HepG2 (cell line): ENCODE results near the gene TESK1. TPM values are rescaled to one million over a fixed set of nuclear protein-coding genes. Genes with fewer than 3 reads are reported as not detected.
"Not testable (repeated sequence)": the region's sequence is repeated elsewhere in the genome, so short reads cannot be mapped to it uniquely, and the experiment has no call there.

ENCODE experiments used
- ATAC-seq: fragments of 200-7000 bp; cut with Tn5 transposase; 3 replicates; pipeline ENCODE4 v1.9.1; 2020; ENCODE audit warnings: mild to moderate bottlenecking, moderate library complexity
- BruUV-seq: library from RNA; stranded (reverse); fragments of 400-500 nt; replicated peaks from 2 replicates; lab custom pipeline; 2021; lab: Mats Ljungman, UMichigan
- CTCF ChIA-PET: fragments of 300-600 bp; formaldehyde crosslinking; extraction: SDS; loops from one replicate; lab custom pipeline; 2021; ENCODE audit warnings: low total read pairs, inconsistent platforms, low intra/inter-chr PET ratio; lab: Yijun Ruan, JAX
- POLR2A ChIA-PET: fragments of 350-600 bp; sonication (Branson Sonifier 250); formaldehyde crosslinking; loops from one replicate; lab custom pipeline; 2020; ENCODE audit warnings: antibody characterized with exemption, inconsistent platforms; lab: Yijun Ruan, JAX
- DNase-seq: peaks from one replicate; pipeline ENCODE4 v3.0.0-alpha.2; 2015; ENCODE audit warnings: low spot score
- FAIRE-seq: peaks from 3 replicates; lab custom pipeline; 2011; peaks lifted over from hg19 to GRCh38; lab: Jason Lieb, UNC
- H2AFZ ChIP-seq: one replicate; pipeline ENCODE4 v1.6.1; 2011; ENCODE audit warnings: low read length, inconsistent platforms
- H3K27ac ChIP-seq: fragments of 300-600 bp; 3 replicates; pipeline ENCODE4 v1.8.0; 2011; ENCODE audit warnings: mixed run types, mild to moderate bottlenecking, mixed read lengths, low read length, inconsistent platforms; ENCODE audit not compliant: insufficient read depth; ENCODE audit errors: extremely low read length
- H3K27me3 ChIP-seq, 2 experiments: fragments of 200-600 bp in 1 of 2; 2 replicates in 1 of 2; 3 replicates in 1 of 2; pipeline versions ENCODE4 v1.6.0 to v1.8.0; 2011; ENCODE audit warnings: low read length in 2 of 2, mild to moderate bottlenecking in 2 of 2, moderate library complexity in 2 of 2, inconsistent platforms in 1 of 2; ENCODE audit not compliant: insufficient read depth in 2 of 2, control insufficient read depth in 1 of 2
- H3K36me3 ChIP-seq, 2 experiments: fragments of 200-600 bp in 1 of 2; replicated peaks in 1 of 2; 2 replicates in 1 of 2; 3 replicates in 1 of 2; pipeline versions ENCODE4 v1.5.1 to v1.8.0; 2011; ENCODE audit warnings: low read length in 2 of 2, inconsistent platforms in 1 of 2; ENCODE audit not compliant: insufficient read depth in 2 of 2, control insufficient read depth in 1 of 2
- H3K4me1 ChIP-seq: 2 replicates; pipeline ENCODE4 v1.5.1; 2012; ENCODE audit warnings: low read length, inconsistent platforms; ENCODE audit not compliant: insufficient read depth
- H3K4me2 ChIP-seq: 2 replicates; pipeline ENCODE4 v1.6.0; 2011; ENCODE audit warnings: low read depth, low read length, inconsistent platforms
- H3K4me3 ChIP-seq, 3 experiments: fragments of 200-600 bp in 1 of 3; sonication (generic), shearing (Covaris generic) in 1 of 3; replicated peaks in 1 of 3; 2 replicates each; pipeline ENCODE4 v1.5.1; 2011 to 2016; ENCODE audit warnings: low read length in 3 of 3, inconsistent platforms in 2 of 3, low read depth in 2 of 3, mild to moderate bottlenecking in 2 of 3, control low read depth in 1 of 3, mixed read lengths in 1 of 3; ENCODE audit not compliant: insufficient read depth in 1 of 3
- H3K79me2 ChIP-seq: one replicate; pipeline ENCODE4 v1.6.1; 2011; ENCODE audit warnings: low read length, inconsistent platforms; ENCODE audit not compliant: insufficient read depth
- H3K9ac ChIP-seq: 2 replicates; pipeline ENCODE4 v1.6.0; 2011; ENCODE audit warnings: mild to moderate bottlenecking, low read depth, low read length, inconsistent platforms; ENCODE audit not compliant: insufficient read depth
- H3K9me3 ChIP-seq: 2 replicates; pipeline ENCODE4 v1.5.1; 2012; ENCODE audit warnings: mild to moderate bottlenecking, low read length
- H4K20me1 ChIP-seq: 2 replicates; pipeline ENCODE4 v1.6.0; 2011; ENCODE audit warnings: inconsistent platforms, mild to moderate bottlenecking, low read length, moderate library complexity; ENCODE audit not compliant: insufficient read depth
- NRL ChIP-seq: sonication (generic); formaldehyde crosslinking; IDR thresholded peaks from 2 replicates; pipeline ENCODE4 v1.5.0; 2020; ENCODE audit warnings: missing genetic modification reagents, mild to moderate bottlenecking, moderate library complexity, borderline replicate concordance
- PHF21A ChIP-seq: sonication (generic); formaldehyde crosslinking; IDR thresholded peaks from 2 replicates; pipeline ENCODE4 v1.5.0; 2020; ENCODE audit warnings: mild to moderate bottlenecking, missing genetic modification reagents
- ZNF317 ChIP-seq: sonication (generic); formaldehyde crosslinking; IDR thresholded peaks from 2 replicates; pipeline ENCODE4 v1.5.0; 2020; ENCODE audit warnings: mild to moderate bottlenecking, missing genetic modification reagents
- WGBS: methylation state at CpG from one replicate; pipeline ENCODE4 v1.1.6; 2017; ENCODE audit warnings: low lambda C conversion rate; 5-methylcytosine and 5-hydroxymethylcytosine counted together
- in situ Hi-C: cut with HindIII; loops from 2 replicates; pipeline ENCODE4 v1.10.0; 2017; ENCODE audit warnings: low pct_unique_long_range_greater_than_20kb; ENCODE audit not compliant: extremely low pct_ligation_motif_present
- intact Hi-C: fragments of 100-400 bp; cut with micrococcal nuclease; formaldehyde crosslinking; loops from one replicate; pipeline ENCODE4 v1.10.0; 2022; ENCODE audit not compliant: unreplicated experiment
- polyA plus RNA-seq, 8 experiments: library from polyadenylated mRNA; depleted of rRNA in 3 of 8; stranded (reverse) in 7 of 8; unstranded in 1 of 8; fragments of >200 nt; fragmentation: Illumina TruSeq in 4 of 8; extraction: Trizol in 4 of 8; gene quantifications; 2 replicates each; pipeline versions ENCODE4 v1.2.1 to v1.2.3, GENCODE V29; 2011 to 2016; ENCODE audit warnings: low read depth in 4 of 8, missing spikeins in 1 of 8, mixed read lengths in 1 of 8; ENCODE audit not compliant: insufficient read depth in 1 of 8
- total RNA-seq, 5 experiments: library from RNA; depleted of rRNA; stranded (reverse); fragments of >200 nt; fragmentation: Illumina TruSeq; extraction: Trizol; gene quantifications; 2 replicates each; pipeline ENCODE4 v1.2.3, GENCODE V29; 2016; ENCODE audit warnings: low read depth in 1 of 5
- TF ChIP-seq, protein P1 (sequence below): sonication (generic); formaldehyde crosslinking; IDR thresholded peaks from 2 replicates; pipeline ENCODE4 v1.5.1; 2020; ENCODE audit warnings: mild to moderate bottlenecking, missing genetic modification reagents, borderline replicate concordance

The TESK1 gene
- total and polyA plus RNA-seq, 2 of the 13 experiments (the other 11 are each of a cell fraction or from before 2014, with no cell fraction given), result 7.3 to 13.6 TPM

DNA sequence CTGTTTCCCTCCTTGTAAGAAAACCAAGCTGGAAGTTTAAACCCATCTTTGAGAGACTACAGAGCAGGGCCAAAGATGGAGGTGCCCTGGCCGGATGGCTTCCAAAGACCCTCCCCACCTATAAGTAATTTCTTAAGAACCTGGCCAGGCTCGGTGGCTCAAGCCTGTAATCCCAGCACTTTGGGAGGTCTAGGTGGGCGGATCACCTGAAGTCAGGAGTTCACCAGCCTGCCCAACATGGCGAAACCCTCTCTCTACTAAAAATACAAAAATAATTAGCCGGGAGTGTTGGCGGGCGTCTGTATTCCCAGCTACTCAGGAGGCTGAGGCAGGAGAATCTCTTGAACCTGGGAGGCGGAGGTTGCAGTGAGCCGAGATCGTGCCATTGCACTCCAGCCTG, 40.7 kb downstream of the TESK1 start:
- H3K79me2 ChIP-seq, in situ Hi-C loops, H4K20me1 ChIP-seq, H3K9me3 ChIP-seq: not testable (repeated sequence)
- intact Hi-C loops, result loop anchor here (1.0 to 10.0 kb wide), 4 partner anchors 12 to 239 kb away; no protein-coding TSS in a partner anchor
- CTCF ChIA-PET, result interaction anchor here (1.9 kb wide), 1 partner anchor 12 kb away, joined by 8 read pairs; the partner anchor contains the start of genes CCDC107 and RMRP
- Histone ChIP-seq H3K4me3 (peak overlapping the region; percentile 70 to 83 (median 72)), H3K27me3 (peaks cover 2 to 22% of the 10 kb centered on the region in 2 experiments; a peak in 3 of 5 replicates), H3K4me2 (peak overlapping the region; percentile 79)
- 0 out of 2 replicates have a peak, but pooled peaks have one; percentile 8 for TF ChIP-seq NRL (CRISPR knock-in tag)
- TF ChIP-seq, protein P1, sequence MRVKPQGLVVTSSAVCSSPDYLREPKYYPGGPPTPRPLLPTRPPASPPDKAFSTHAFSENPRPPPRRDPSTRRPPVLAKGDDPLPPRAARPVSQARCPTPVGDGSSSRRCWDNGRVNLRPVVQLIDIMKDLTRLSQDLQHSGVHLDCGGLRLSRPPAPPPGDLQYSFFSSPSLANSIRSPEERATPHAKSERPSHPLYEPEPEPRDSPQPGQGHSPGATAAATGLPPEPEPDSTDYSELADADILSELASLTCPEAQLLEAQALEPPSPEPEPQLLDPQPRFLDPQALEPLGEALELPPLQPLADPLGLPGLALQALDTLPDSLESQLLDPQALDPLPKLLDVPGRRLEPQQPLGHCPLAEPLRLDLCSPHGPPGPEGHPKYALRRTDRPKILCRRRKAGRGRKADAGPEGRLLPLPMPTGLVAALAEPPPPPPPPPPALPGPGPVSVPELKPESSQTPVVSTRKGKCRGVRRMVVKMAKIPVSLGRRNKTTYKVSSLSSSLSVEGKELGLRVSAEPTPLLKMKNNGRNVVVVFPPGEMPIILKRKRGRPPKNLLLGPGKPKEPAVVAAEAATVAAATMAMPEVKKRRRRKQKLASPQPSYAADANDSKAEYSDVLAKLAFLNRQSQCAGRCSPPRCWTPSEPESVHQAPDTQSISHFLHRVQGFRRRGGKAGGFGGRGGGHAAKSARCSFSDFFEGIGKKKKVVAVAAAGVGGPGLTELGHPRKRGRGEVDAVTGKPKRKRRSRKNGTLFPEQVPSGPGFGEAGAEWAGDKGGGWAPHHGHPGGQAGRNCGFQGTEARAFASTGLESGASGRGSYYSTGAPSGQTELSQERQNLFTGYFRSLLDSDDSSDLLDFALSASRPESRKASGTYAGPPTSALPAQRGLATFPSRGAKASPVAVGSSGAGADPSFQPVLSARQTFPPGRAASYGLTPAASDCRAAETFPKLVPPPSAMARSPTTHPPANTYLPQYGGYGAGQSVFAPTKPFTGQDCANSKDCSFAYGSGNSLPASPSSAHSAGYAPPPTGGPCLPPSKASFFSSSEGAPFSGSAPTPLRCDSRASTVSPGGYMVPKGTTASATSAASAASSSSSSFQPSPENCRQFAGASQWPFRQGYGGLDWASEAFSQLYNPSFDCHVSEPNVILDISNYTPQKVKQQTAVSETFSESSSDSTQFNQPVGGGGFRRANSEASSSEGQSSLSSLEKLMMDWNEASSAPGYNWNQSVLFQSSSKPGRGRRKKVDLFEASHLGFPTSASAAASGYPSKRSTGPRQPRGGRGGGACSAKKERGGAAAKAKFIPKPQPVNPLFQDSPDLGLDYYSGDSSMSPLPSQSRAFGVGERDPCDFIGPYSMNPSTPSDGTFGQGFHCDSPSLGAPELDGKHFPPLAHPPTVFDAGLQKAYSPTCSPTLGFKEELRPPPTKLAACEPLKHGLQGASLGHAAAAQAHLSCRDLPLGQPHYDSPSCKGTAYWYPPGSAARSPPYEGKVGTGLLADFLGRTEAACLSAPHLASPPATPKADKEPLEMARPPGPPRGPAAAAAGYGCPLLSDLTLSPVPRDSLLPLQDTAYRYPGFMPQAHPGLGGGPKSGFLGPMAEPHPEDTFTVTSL (CRISPR knock-in tag), result 0 out of 2 replicates have a peak, but pooled peaks have one; percentile 4
- 0 out of 2 replicates have a peak, but pooled peaks have one; percentile 6 for TF ChIP-seq ZNF317 (CRISPR knock-in tag)
- 0 out of 2 replicates have a peak, but pooled peaks have one; percentile 41 for TF ChIP-seq PHF21A (CRISPR knock-in tag)
- TF ChIP-seq, all 625 proteins: peak for 4; not testable (repeated sequence) for 621
- H3K36me3 ChIP-seq, DNase-seq, BruUV-seq, ATAC-seq, H2AFZ ChIP-seq, FAIRE-seq: not testable (repeated sequence)
- Histone ChIP-seq H3K4me1 (peaks cover 45% of the 10 kb centered on the region), H3K9ac (peak overlapping the region; percentile 60), H3K27ac (peak overlapping the region; percentile 67)
- POLR2A ChIA-PET, result interaction anchor here (0.7 to 5.4 kb wide), 13 partner anchors 11 to 156 kb away, joined by 3 to 41 read pairs (median 4); partner anchors contain the start of genes ARHGEF39, CCDC107, GBA2 and RGP1
- WGBS, result 25% methylated on average over 3 of the region's 10 CpGs
